Transverse colon (tissue), 4 donors: ENCODE data around the gene CNOT4. TPM values are rescaled to one million over a fixed set of nuclear protein-coding genes. Genes with fewer than 3 reads are reported as not detected.

Experiments used
- DNase-seq: peaks from one replicate; pipeline ENCODE4 v3.0.0-alpha.2; 2019
- H3K27ac ChIP-seq, 4 donors: fragments of 200-600 bp; sonication (generic); 2 replicates each; pipeline ENCODE4 v1.5.1; 2016 to 2018; ENCODE audit warnings: inconsistent platforms in 4 of 4
- H3K27me3 ChIP-seq: fragments of 200-600 bp; sonication (generic); 2 replicates; pipeline ENCODE4 v1.5.1; 2017; ENCODE audit warnings: inconsistent platforms
- H3K36me3 ChIP-seq, 4 donors: fragments of 200-600 bp; sonication (generic); 2 replicates each; pipeline ENCODE4 v1.5.1; 2017 to 2019; ENCODE audit warnings: inconsistent platforms in 4 of 4
- H3K4me1 ChIP-seq, 4 donors: fragments of 200-600 bp; sonication (generic); 2 replicates each; pipeline ENCODE4 v1.5.1; 2017 to 2020; ENCODE audit warnings: inconsistent platforms in 4 of 4
- H3K4me3 ChIP-seq, 4 donors: fragments of 200-600 bp; sonication (generic); 1 replicate in 1 of 4; 2 replicates in 3 of 4; pipeline versions ENCODE4 v1.5.1 to v1.6.1; 2017 to 2019; ENCODE audit warnings: inconsistent platforms in 4 of 4
- H3K9me3 ChIP-seq, 2 donors: fragments of 200-600 bp; sonication (generic); 2 replicates each; pipeline ENCODE4 v1.5.1; 2017 to 2019; ENCODE audit warnings: inconsistent platforms in 2 of 2
- EP300 ChIP-seq: sonication (generic); formaldehyde crosslinking; IDR thresholded peaks from one replicate; pipeline ENCODE4 v1.6.1; 2017; ENCODE audit warnings: antibody characterized with exemption, low read depth
- POLR2A ChIP-seq: fragments of 450-650 bp; IDR thresholded peaks from one replicate; pipeline ENCODE4 v1.6.1; 2016; ENCODE audit warnings: antibody characterized with exemption, mild to moderate bottlenecking, moderate library complexity
- POLR2AphosphoS5 ChIP-seq, 3 donors: sonication (generic); formaldehyde crosslinking; IDR thresholded peaks; one replicate each; pipeline ENCODE4 v1.6.1; 2016; ENCODE audit warnings: antibody characterized with exemption in 3 of 3
- WGBS, 2 donors: methylation state at CpG; one replicate each; pipeline ENCODE4 v1.1.5; 2018; ENCODE audit warnings: low coverage in 1 of 2; 5-methylcytosine and 5-hydroxymethylcytosine counted together
- in situ Hi-C, 4 donors: fragments of 200-750 bp; cut with MboI; loops; one replicate each; pipeline versions ENCODE4 v1.15.0 to v1.15.1; 2017; ENCODE audit warnings: low sequenced_read_pairs in 3 of 4, low pct_ligation_motif_present in 1 of 4, low pct_unique_long_range_greater_than_20kb in 1 of 4
- intact Hi-C: fragments of 100-400 bp; cut with DNase I; formaldehyde crosslinking; loops from one replicate; pipeline ENCODE4 v1.15.1; 2023; ENCODE audit warnings: low total_unique reads
- total RNA-seq, 4 donors: library from RNA; depleted of rRNA; stranded (reverse); fragments of >200 nt; gene quantifications; one replicate each; pipeline ENCODE4 v1.1.0, GENCODE V29; 2016
- TF ChIP-seq, protein P1 (sequence below), 5 experiments: fragments of 200-600 bp in 3 of 5; fragments of 450-650 bp in 2 of 5; sonication (generic) in 3 of 5; IDR thresholded peaks; 1 replicate in 2 of 5; 2 replicates in 3 of 5; pipeline ENCODE4 v1.5.1; 2016 to 2017; ENCODE audit warnings: antibody characterized with exemption in 5 of 5, inconsistent platforms in 3 of 5, mild to moderate bottlenecking in 2 of 5, moderate library complexity in 1 of 5

The CNOT4 gene
- total RNA-seq, 4 donors from 2014 or later = 18.4 to 82.2 (median 29.9) TPM

DNA sequence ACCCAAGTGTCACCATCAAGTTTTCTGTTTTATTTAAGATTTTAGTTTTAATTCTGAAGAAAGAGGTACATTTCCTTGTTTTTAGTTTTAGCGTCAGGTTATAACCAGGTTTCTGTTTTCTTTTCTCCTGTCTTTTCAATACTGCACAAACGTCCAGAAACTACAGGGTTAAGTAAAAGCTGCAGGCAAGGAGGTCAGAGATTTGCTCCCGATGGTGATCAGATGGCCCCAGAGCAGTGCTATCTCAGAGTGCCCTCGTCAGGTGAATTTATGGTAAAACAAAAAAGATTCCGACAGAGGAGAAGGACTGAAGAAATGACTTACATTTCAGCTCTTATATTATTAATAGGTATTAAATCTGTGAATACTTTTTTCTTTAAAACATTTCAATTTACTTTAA lies 148.1 kb downstream of the CNOT4 start:
- Histone ChIP-seq H3K4me1 (no peaks in the 10 kb centered on the region), H3K27me3 (no peaks in the 10 kb centered on the region), H3K36me3 (peaks cover 0 to 11% (median 0%) of the 10 kb centered on the region in 4 donors), H3K27ac (no peak overlapping the region), H3K4me3 (no peak overlapping the region), H3K9me3 (no peaks in the 10 kb centered on the region)
- in situ Hi-C loops (no loop called here), intact Hi-C loops (no loop called here)
- no peak for DNase-seq
- TF ChIP-seq POLR2A = no peak
- TF ChIP-seq, protein P1, sequence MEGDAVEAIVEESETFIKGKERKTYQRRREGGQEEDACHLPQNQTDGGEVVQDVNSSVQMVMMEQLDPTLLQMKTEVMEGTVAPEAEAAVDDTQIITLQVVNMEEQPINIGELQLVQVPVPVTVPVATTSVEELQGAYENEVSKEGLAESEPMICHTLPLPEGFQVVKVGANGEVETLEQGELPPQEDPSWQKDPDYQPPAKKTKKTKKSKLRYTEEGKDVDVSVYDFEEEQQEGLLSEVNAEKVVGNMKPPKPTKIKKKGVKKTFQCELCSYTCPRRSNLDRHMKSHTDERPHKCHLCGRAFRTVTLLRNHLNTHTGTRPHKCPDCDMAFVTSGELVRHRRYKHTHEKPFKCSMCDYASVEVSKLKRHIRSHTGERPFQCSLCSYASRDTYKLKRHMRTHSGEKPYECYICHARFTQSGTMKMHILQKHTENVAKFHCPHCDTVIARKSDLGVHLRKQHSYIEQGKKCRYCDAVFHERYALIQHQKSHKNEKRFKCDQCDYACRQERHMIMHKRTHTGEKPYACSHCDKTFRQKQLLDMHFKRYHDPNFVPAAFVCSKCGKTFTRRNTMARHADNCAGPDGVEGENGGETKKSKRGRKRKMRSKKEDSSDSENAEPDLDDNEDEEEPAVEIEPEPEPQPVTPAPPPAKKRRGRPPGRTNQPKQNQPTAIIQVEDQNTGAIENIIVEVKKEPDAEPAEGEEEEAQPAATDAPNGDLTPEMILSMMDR (IDR thresholded peaks at IDR 0.05) = no peak
- no peak for TF ChIP-seq EP300
- no peak for TF ChIP-seq POLR2AphosphoS5 (IDR thresholded peaks at IDR 0.05)
- 58 to 61% methylated on average over 4 to 5 of the region's 5 CpGs for WGBS, 2 donors

DNA sequence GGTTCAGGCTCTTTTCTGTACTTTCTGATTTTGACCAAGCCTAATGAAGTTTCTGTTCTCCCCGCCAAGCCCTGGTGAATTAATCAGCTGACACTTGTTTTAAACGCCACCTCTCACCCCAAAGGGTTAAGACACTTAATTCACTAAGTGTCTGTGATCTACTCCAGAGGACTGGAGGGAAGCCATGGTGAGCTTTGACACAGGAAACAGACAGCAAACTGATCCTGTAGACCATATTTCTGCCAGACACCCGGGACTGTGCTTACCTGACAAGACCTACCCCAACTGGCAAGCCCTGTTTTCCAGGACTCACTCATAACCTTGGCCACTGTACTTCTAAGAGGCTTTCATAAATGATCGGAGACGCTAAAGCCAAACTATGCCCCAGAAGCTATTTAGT lies 150.3 kb downstream of the CNOT4 start:
- Histone ChIP-seq H3K4me3 (no peak overlapping the region), H3K27me3 (no peaks in the 10 kb centered on the region), H3K27ac (no peak overlapping the region), H3K36me3 (peaks cover 0 to 11% (median 0%) of the 10 kb centered on the region in 4 donors), H3K9me3 (no peaks in the 10 kb centered on the region), H3K4me1 (no peaks in the 10 kb centered on the region)
- TF ChIP-seq EP300 = no peak
- no peak for TF ChIP-seq POLR2A
- TF ChIP-seq, protein P1 (IDR thresholded peaks at IDR 0.05) = no peak
- no peak for TF ChIP-seq POLR2AphosphoS5 (IDR thresholded peaks at IDR 0.05)
- DNase-seq = no peak
- intact Hi-C loops (no loop called here), in situ Hi-C loops (no loop called here)
- 52 to 67% methylated on average over 3 to 5 of the region's 5 CpGs for WGBS, 2 donors

DNA sequence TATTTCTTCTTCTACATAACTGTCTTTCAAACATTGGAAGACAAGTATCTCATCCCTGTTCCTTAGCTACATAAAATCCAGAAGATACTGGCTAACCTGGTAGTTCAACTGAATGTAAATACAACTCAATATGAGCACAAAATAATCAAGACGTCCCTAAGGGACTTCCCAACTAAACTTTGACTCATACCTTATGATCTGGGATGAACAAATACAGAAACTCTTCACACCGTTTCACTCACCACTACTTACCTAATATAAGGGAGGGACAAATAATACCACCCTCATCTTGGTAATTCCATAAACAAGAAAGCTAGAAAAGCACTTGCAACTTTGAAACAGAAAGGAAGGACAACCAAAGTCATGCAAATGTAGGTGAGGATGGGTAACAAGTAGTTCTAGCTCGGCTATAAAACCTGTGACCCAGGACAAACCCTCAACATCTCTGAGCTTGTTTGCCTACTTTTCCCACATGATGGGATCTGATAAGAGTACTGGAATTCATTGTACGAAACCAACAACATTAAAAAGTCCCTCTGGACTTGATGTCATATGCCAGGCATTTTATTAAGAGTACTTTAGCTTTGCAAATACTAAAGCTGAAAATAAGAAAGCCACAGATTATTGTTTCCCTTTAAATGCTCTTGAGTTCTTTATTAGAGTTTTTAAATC lies 154.4 kb downstream of the CNOT4 start:
- WGBS, 2 donors = 33 to 63% methylated on average over 2 to 4 of the region's 4 CpGs
- in situ Hi-C loops (no loop called here), intact Hi-C loops (no loop called here)
- no peak for DNase-seq
- Histone ChIP-seq H3K27ac (no peak overlapping the region), H3K9me3 (no peaks in the 10 kb centered on the region), H3K4me3 (no peak overlapping the region), H3K36me3 (no peaks in the 10 kb centered on the region), H3K27me3 (no peaks in the 10 kb centered on the region), H3K4me1 (no peaks in the 10 kb centered on the region)
- no peak for TF ChIP-seq EP300
- TF ChIP-seq POLR2AphosphoS5 (IDR thresholded peaks at IDR 0.05) = no peak

DNA sequence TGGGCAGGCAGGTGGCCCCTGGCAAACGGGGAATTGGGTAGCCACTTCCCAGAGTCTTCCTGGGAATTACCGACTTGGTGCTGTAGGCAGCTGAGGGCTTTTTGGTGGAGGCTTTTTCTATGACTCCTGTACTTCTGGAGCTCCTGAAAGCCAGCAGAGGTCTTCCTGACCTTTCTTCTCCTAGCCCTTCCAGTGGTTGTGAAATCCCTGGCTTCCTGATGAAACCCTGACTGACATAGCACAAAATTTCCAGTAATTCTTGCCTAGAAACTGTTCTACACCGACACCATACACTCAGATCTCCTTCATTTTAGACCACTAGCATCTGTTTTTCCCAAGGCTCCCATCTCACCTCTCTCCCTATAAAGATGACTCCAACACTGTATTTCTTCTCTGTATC lies 156.1 kb downstream of the CNOT4 start:
- in situ Hi-C loops = no loop called here

More for the DNA sequence above, 156.1 kb downstream of the CNOT4 start:
- H3K27ac ChIP-seq = no peak overlapping the region
- intact Hi-C loops = no loop called here
- H3K4me3 ChIP-seq = no peak overlapping the region
- no peaks in the 10 kb centered on the region for H3K27me3 ChIP-seq
- H3K4me1 ChIP-seq = no peaks in the 10 kb centered on the region
- H3K9me3 ChIP-seq = no peaks in the 10 kb centered on the region
- WGBS, 2 donors = 85 to 100% methylated on average over 1 to 3 of the region's 3 CpGs
- no peaks in the 10 kb centered on the region for H3K36me3 ChIP-seq
- DNase-seq = no peak
- TF ChIP-seq POLR2A (no peak), POLR2AphosphoS5 (IDR thresholded peaks at IDR 0.05) (no peak), EP300 (no peak)
- TF ChIP-seq, protein P1 (IDR thresholded peaks at IDR 0.05) = no peak
